ENCODE results near the gene WSCD2. TPM values are rescaled to one million over a fixed set of nuclear protein-coding genes. Genes with fewer than 3 reads are reported as not detected.

The WSCD2 gene
- total and polyA plus RNA-seq, 2 of the 4 experiments (the other 2 are of a cell fraction) = not detected

- Histone ChIP-seq H2AK9ac (replicated peaks; ENCODE audit: low read depth, low read length, poor library complexity) (no peak overlapping the region), H2BK120ac (ENCODE audit: low read depth, low read length) (no peak overlapping the region), H4K20me1 (ENCODE audit: insufficient read depth, low read length) (no peaks in the 10 kb centered on the region), H4K8ac (ENCODE audit: low read depth in 2 of 2, low read length in 2 of 2) (no peak overlapping the region), H2BK15ac (ENCODE audit: low read depth, low read length) (no peak overlapping the region), H3K18ac (ENCODE audit: low read depth, low read length) (no peak overlapping the region), H3K79me1 (ENCODE audit: low read depth in 1 of 2, low read length in 2 of 2) (no peaks in the 10 kb centered on the region), H3K14ac (replicated peaks; ENCODE audit: low read depth, low read length) (no peak overlapping the region), H3K4me2 (ENCODE audit: low read depth, low read length) (no peak overlapping the region), H3K4me1 (ENCODE audit: control insufficient read depth, insufficient read depth, low read length) (no peaks in the 10 kb centered on the region), H3K9me1 (ENCODE audit: insufficient read depth, low read length) (no peaks in the 10 kb centered on the region), H3K4me3 (ENCODE audit: insufficient read depth, low read depth, low read length) (no peak overlapping the region), H2BK20ac (ENCODE audit: low read depth, low read length) (no peak overlapping the region), H3K9ac (ENCODE audit: low read depth, low read length) (no peak overlapping the region), H2AK5ac (ENCODE audit: low read depth, low read length) (no peak overlapping the region), H3K9me3 (ENCODE audit: control insufficient read depth, insufficient read depth, low read length) (no peaks in the 10 kb centered on the region), H3K4ac (ENCODE audit: low read depth, low read length) (no peak overlapping the region), H3K56ac (ENCODE audit: extremely low read depth, insufficient read depth, low read length) (no peak overlapping the region), H4K5ac (ENCODE audit: low read depth, low read length) (no peak overlapping the region), H2AFZ (replicated peaks; ENCODE audit: low read length, poor library complexity) (peak overlapping the region; percentile 10), H3K27me3 (ENCODE audit: control insufficient read depth, insufficient read depth, low read length) (no peaks in the 10 kb centered on the region), H3K23ac (ENCODE audit: low read depth, low read length) (no peak overlapping the region), H3K27ac (ENCODE audit: insufficient read depth, low read length) (no peak overlapping the region), H4K91ac (ENCODE audit: insufficient read depth, low read depth, low read length) (no peak overlapping the region), H3K36me3 (ENCODE audit: control insufficient read depth, insufficient read depth, low read length) (no peaks in the 10 kb centered on the region), H2BK5ac (ENCODE audit: low read depth, low read length, poor library complexity, severe bottlenecking) (no peak overlapping the region)
- WGBS, 2 experiments (ENCODE audit: extremely low coverage in 2 of 2, insufficient read length in 1 of 2) = 50% methylated on average over 2 of the region's 2 CpGs; no CpG with 5 or more reads in 1 of the 2 experiments
- no peak for TF ChIP-seq MXI1 (IDR thresholded peaks at IDR 0.05; ENCODE audit: borderline replicate concordance, low read depth, low read length)
- TF ChIP-seq USF2 (IDR thresholded peaks at IDR 0.05; ENCODE audit: low read depth, low read length) = no peak
- no peak for TF ChIP-seq BHLHE40 (IDR thresholded peaks at IDR 0.05; ENCODE audit: low read depth, low read length)
- TF ChIP-seq FOS (IDR thresholded peaks at IDR 0.05; ENCODE audit: low read depth, low read length) = no peak
- no peak for TF ChIP-seq ELK1 (IDR thresholded peaks at IDR 0.05; ENCODE audit: borderline replicate concordance, low read depth, low read length)
- no peak for TF ChIP-seq RCOR1 (IDR thresholded peaks at IDR 0.05; ENCODE audit: insufficient replicate concordance, low read length)
- TF ChIP-seq CHD1 (IDR thresholded peaks at IDR 0.05; ENCODE audit: low read depth, low read length) = no peak
- no peak for TF ChIP-seq POLR2A (IDR thresholded peaks at IDR 0.05; ENCODE audit: low read depth, low read length)
- TF ChIP-seq RAD21 (IDR thresholded peaks at IDR 0.05; ENCODE audit: low read length) = no peak
- TF ChIP-seq NFE2L2 (IDR thresholded peaks at IDR 0.05; ENCODE audit: low read depth, low read length) = no peak
- no peak for TF ChIP-seq RFX5 (IDR thresholded peaks at IDR 0.05; ENCODE audit: low read depth, low read length)
- TF ChIP-seq CEBPB (IDR thresholded peaks at IDR 0.05; ENCODE audit: low read depth, low read length) = no peak
- TF ChIP-seq SMC3 (IDR thresholded peaks at IDR 0.05; ENCODE audit: low read depth, low read length) = no peak
- TF ChIP-seq MAZ (IDR thresholded peaks at IDR 0.05; ENCODE audit: borderline replicate concordance, low read depth, low read length) = no peak
- no peak for TF ChIP-seq MAFK (IDR thresholded peaks at IDR 0.05; ENCODE audit: low read depth, low read length)
- TF ChIP-seq CTCF (conservative IDR thresholded peaks at IDR 0.05; ENCODE audit: low read depth, low read length) = no peak
- dilution Hi-C loops (cut with HindIII; ENCODE audit: low sequenced_read_pairs, unreplicated experiment) = no loop called here
- POLR2A ChIA-PET (ENCODE audit: unreplicated experiment) = no interaction called here
- CTCF ChIA-PET = interaction anchor here (0.6 kb wide), 1 partner anchor 9 kb away, joined by 3 read pairs; no protein-coding TSS in a partner anchor
- in situ Hi-C loops (cut with MboI; ENCODE audit: low sequenced_read_pairs) = no loop called here
- intact Hi-C loops (cut with micrococcal nuclease) = no loop called here
- DNase-seq (no peak), ATAC-seq (ENCODE audit: low read depth) (no peak)
- no TSS peak for BruUV-seq (replicated peaks)
These were observed 10.4 kb downstream of the WSCD2 start for GRCh38 chr12:108139454-108139853.

Measured in IMR-90 (cell line).